HG03571 (cell line): ENCODE measurements around the gene PCIF1.
"Not testable (repeated sequence)": the region's sequence is repeated elsewhere in the genome, so short reads cannot be mapped to it uniquely, and the experiment has no call there.

Experiments
- ATAC-seq: cut with Tn5 transposase; IDR thresholded peaks from one replicate; pipeline ENCODE4 v1.9.1; 2021; ENCODE audit not compliant: unreplicated experiment

Gene PCIF1

DNA sequence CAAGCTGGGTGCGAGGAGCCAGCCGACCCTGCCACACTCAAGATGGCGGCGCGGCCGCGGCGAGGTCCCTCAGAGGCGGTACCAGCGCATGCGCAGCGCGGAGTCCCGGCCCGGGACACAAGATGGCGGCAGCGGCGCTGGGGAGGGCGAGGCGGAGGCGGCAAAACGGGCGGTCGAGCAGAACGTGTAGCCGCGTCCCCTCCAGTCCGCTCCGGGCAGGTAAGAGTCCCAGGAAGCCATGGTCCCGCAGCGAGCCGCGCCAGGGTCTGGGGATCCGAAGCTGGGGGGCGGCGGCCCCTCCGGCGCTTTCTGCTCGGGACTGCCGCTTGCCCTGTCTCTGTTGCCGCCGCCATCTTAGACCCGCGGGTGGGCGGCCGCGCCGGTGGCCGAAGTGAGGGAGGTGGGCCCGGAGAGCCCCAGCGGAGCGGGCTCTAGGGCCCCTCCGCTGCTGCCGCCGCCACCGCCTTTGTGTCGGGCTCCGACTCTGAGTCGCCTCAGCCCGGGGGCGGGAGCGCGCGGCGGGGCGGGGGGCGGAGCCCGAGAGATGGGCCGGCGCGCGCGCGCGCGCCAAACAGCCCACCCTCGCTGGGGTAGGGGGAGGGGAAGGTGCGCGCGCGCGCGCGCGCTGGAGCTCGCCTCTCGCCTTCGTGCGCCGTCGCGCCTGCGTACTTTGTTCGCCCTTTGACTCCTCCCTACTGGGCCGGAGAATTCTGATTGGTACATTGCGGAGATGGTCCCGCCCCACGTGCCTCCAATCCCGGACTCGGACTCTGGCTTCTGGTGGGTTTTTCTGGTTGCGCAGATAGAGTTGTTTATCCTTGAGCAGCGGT lies at the start of gene PCIF1:
Gene PCIF1, plus strand, starts transcription at position 98 of the 830 bp plus-strand sequence. CDS start 4,317 bp downstream, outside the sequence.
- peak; percentile 62 for ATAC-seq

DNA sequence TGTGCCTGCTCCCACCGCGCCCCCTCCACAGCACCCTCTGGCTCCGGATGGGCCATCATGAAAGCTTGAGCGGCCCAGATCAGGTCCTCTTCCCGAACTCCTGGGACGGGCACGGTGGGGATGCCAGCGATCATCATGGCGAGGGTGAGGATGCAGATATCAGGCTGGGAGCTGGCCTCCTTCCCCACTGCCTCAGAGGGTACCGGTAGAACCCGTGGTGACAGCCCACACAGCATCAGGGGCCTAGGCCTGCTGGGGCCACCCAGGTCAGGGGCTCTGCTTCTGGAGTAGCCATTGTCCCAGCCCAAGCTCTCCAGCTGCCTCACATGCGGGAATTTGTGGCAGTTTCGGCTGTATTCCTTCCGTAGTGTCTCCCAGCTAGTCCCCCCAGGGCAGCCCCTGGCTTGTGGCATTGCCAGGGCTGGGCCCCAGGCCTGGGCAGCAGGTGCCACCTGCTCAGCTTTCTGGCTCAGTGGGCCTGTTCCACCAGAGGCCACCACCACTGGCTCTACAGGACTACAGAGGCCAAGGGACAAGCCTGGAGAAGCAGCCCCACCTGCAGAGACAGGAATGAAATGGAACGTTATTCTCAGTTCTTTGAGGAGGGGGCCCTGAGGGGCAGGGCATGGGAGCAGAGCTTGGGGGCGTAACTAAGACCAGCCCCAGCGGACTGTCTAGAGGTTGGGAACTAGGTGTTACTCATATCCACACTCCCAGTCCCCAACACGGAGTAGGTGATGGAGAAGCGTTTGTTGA lies 47.7 kb upstream of the PCIF1 start:
- ATAC-seq: no peak

DNA sequence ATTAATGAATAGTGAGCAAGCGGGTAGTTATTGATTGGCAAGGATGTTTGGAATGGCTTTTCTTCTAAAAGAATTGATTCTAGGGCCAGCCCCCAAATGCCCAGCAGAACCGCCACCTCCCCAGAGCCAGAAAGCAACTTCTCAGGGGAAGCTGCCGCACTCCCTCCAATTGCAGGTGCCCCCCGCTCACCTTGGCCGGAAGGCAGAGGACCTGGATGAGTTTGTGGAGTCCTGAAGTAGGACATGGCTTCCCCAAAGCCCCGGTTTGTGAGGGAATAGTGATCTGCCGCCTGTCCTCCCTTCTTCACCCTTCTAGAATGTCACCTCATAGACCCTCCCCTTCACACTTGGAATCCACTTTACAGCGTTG lies 47.2 kb upstream of the PCIF1 start, which contains the start of gene SPATA25:
Gene SPATA25, minus strand, starts transcription at position 277 of the 370 bp plus-strand sequence. Its CDS starts 32 bp downstream, at position 245.
- ATAC-seq: no peak

DNA sequence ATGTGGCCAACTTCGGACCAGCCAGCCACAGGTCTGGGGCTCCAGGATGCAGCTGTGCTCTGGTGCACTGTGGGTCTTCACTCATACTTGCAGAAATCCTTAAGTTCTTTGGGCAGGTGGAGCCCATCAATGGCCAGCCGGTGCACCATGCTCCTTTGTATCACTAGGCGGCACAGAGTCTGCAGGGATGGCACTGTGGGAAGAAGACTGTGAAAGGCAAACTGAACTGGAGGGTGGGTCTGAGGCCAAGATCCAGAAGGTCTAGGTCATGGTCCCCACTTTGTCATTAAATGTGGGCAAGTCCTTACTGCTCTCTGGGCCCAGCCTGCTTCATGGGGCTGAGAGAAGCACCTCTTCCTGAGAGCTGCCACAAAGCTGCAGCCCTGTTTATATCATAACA lies 45.8 kb upstream of the PCIF1 start:
- no peak for ATAC-seq

DNA sequence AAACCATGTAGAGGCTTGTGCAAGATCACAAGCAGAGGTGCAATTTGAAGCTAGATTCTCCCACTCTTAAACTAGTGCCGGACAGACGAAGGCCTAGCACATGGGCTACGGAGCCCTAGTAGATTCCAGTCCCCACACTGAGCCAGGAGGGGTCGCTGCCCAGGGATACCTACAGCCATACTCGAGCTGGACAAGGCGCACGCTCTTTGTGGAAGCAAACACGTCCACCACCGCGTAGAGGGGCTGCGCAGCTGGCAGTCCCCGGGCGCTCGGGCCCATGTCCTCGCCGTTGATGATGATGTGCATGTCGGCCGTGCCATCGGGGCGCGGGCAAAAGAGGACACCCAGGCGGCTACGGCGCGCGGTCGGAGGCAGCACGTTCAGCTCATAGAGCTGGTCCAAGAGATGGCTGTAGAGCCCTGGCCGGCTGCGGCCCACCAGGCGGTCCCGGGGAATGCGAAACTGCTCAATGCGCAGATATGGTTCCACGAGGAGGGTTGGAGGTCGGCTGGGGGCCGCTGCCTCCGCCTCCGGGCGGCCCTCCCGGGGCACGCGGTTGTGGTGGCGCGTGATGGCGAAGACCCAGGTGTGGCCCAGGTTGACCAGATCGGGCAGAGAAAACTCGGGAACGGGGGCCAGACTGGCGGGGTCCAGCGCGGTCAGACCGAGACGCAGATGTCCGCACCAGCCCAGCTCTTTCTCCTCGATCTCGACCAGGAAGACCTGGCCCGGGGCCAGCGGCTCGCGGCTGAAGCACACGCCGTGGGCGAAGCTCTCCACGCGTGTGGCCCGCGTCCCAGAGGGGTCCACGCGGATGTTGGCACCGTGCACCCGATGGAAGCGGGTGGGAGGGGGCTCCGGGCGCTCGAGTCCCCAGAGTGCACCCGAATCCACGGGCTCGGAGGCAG lies 44.2 kb upstream of the PCIF1 start:
- no peak for ATAC-seq

DNA sequence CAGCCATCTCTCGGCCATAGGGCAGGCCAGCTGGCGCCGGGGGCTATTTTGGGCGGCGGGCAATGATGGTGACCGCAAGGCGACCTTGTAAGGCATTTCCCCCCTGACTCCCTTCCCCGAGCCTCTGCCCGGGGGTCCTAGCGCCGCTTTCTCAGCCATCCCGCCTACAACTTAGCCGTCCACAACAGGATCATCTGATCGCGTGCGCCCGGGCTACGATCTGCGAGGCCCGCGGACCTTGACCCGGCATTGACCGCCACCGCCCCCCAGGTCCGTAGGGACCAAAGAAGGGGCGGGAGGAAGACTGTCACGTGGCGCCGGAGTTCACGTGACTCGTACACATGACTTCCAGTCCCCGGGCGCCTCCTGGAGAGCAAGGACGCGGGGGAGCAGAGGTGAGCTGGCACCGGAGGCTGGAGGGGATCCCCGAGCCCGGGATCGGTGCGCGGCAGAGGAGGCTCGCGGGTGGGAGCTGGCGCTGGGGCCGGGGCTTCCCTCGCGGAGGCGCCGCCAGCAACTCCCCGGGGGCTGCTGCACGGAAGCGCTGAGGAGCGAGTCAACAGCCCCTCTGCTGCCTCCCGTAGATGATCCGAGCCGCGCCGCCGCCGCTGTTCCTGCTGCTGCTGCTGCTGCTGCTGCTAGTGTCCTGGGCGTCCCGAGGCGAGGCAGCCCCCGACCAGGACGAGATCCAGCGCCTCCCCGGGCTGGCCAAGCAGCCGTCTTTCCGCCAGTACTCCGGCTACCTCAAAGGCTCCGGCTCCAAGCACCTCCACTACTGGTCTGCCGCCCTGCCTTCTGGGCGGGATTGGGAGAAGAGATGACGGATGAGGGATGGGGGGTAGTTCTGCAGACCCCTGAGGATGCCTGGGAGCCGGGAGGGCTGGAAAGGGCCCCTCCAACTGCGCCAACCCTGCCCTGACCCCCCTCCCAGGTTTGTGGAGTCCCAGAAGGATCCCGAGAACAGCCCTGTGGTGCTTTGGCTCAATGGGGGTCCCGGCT lies 43.2 kb upstream of the PCIF1 start, which contains the start of the genes CTSA and NEURL2:
Gene CTSA, plus strand, starts transcription at position 351 of the 999 bp plus-strand sequence. Its CDS starts 234 bp downstream, at position 585.
Gene NEURL2, minus strand, starts transcription at position 224 of the 999 bp plus-strand sequence. Its CDS starts 217 bp downstream, at position 7.
- peak; percentile 71 for ATAC-seq

DNA sequence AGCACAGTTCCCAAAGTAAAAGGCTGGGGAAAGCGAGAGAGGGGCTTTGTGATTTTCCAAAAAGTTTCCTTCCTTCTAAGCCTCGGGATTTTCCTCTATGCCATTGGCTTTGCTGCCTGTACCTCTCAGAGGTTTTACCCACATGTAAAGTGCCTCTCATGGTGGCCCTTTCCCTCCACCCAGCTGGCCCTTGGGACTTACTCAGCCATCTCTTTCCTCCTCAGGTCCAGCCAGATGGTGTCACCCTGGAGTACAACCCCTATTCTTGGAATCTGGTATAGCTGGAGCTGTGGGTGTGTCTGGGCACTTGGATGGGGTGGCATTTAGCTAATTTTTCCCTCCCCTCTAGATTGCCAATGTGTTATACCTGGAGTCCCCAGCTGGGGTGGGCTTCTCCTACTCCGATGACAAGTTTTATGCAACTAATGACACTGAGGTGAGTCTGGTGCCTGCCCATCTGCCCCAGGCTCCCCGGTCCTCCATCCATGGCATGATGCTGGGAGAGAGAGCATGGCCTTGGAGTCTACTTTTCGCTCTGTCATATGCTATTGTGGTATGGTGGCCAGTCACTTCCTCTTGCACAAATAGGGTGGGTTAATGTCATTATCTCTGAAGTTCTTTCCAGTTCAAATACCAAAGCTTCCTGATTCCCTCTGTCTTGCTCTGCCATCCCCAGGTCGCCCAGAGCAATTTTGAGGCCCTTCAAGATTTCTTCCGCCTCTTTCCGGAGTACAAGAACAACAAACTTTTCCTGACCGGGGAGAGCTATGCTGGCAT lies 42.2 kb upstream of the PCIF1 start:
- no peak for ATAC-seq

DNA sequence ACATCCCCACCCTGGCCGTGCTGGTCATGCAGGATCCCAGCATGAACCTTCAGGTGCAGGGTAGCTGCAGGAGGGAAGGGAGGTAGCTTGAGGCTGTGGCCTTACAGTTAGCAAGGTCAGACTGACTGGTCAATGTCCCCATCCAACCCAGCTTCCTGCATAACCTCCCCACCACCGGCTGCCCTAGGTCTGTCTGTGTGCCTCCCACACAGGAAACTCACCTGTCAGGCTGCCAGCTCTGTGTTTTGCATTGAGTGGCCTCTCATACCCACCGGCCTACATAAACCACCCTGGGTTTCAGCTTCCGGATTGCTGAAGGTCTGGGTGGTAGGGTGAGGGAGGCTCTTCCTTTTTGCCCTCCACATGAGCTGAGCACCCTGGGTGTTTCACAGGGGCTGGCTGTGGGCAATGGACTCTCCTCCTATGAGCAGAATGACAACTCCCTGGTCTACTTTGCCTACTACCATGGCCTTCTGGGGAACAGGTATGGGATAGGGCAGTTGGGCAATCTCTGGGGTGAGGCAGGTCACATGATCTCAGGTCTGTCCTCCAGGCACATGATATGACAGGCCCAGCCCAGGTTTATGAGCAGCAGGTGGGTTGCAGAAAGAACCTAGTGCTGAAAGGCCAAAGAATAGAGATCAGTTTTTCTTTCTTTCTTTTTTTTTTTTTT lies 41.5 kb upstream of the PCIF1 start:
- no peak for ATAC-seq

DNA sequence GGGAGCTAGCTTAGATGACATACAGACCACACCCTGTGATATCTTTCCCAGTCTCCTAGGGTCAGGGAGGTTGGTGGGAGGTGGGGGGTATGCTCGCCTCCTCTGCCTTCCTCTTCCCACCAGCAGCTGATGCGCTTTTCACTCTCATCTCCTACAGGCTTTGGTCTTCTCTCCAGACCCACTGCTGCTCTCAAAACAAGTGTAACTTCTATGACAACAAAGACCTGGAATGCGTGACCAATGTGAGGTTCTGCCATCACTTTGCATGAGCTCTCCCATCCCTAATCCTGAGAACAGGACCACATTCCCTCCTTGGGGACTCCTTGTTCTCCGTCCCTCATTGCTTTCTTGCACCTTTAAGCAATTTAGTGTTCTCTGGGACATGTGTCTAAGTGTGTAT lies 40.7 kb upstream of the PCIF1 start:
- ATAC-seq: no peak

DNA sequence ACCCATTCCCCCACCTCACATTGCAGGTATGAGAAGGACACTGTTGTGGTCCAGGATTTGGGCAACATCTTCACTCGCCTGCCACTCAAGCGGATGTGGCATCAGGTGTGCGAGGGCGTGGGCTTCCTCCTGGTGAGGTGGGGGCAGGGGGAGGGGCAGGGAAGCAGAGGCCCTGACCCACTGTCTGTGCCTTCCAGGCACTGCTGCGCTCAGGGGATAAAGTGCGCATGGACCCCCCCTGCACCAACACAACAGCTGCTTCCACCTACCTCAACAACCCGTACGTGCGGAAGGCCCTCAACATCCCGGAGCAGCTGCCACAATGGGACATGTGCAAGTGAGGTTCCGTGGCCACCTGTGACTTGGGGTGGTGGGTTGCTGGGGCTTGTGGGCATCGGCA lies 39.7 kb upstream of the PCIF1 start:
- ATAC-seq: no peak

DNA sequence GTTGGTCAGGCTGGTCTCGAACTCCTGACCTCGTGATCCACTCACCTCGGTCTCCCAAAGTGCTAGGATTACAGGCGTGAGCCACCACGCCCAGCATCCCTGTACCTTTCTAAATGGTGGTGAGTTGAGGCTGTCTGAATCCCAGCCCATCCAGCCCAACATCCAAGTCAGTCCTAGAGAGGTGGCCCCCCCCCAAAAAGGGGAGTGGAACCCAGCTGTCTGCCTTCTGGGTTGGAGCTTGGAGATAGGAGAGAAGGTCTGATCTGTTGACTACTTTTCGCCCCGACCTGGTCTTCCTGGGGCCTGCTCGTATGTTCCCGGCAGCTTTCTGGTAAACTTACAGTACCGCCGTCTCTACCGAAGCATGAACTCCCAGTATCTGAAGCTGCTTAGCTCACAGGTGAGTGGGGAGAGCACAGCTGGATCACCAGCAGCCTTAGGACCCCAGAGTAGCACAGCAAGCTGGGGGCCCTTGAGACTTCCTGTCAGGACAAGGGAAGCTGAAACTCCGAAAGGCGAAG lies 37.8 kb upstream of the PCIF1 start:
- ATAC-seq: no peak

DNA sequence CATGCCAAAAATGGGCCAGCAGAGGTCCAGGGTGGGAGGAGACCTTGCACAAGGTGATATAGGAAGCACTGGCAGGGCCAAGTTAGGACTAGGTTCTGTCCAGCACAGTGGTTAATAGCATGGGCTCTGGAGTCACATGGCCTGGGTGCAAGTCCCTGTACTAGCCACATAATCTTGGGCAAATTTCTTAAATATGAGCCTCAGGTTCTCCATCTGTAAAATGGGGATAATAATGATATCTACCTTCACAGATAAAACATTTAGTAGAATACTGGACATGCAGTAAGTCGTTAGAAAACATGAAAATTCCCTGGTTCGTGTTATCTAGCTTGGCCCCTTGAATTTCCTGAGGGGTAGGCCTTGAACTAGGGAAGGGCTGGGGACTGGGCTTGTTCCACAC lies 37.2 kb upstream of the PCIF1 start:
- ATAC-seq: no peak

DNA sequence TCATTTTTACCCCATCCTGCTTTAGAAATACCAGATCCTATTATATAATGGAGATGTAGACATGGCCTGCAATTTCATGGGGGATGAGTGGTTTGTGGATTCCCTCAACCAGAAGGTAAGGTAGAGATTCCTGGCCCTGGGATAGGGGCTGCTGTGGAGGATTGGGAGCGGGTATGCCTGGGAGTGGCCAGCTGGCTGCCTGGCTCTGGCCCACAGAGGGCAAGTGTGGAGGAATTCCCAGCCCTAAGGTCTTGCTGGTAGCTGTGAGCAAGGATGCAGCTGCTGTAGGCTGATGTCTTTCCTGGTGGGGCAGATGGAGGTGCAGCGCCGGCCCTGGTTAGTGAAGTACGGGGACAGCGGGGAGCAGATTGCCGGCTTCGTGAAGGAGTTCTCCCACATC lies 36.8 kb upstream of the PCIF1 start:
- no peak for ATAC-seq

DNA sequence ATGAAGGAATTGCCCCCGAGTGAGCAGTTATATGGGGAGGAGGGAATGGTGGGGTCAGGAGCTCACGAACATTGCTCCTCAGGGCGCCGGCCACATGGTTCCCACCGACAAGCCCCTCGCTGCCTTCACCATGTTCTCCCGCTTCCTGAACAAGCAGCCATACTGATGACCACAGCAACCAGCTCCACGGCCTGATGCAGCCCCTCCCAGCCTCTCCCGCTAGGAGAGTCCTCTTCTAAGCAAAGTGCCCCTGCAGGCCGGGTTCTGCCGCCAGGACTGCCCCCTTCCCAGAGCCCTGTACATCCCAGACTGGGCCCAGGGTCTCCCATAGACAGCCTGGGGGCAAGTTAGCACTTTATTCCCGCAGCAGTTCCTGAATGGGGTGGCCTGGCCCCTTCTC lies 36.2 kb upstream of the PCIF1 start:
- ATAC-seq: no peak

DNA sequence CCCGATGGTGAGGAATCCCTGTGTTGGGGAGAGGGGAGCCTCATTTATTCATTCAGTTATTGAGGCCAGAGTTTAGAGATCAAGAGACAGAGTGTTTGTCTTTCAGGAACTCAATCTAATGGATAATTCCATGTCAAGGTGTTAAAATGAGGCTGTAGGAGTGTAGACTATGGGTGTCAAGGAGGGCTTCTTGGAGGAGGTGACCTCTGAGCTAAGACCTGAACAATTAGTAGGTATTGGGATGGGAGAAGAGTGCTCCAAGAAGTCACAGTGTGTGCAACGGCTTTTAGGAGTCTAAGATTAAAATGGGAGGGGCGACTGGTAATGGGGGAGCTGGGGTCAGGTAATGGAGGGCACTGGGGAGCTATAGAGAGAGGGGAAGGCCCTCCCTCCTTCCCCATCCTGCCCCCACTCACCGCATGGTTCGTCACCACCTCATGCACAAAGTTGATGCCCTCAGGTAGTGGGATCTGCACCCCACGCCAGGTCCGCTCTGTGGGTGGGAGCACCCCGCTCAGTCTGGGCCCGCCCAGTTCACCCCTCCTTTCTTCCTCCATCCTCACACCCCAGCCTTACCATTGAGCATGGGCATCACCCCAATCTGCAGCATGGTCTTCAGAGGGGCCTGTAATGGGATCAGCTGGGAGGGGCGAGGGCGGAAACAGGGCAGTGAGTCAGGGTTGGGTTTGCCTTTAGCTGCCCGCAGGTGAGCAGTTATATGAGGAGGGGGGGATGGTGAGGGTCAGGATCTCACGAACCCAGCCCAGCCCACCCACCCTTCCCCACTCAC lies 35.2 kb upstream of the PCIF1 start:
- ATAC-seq: no peak

DNA sequence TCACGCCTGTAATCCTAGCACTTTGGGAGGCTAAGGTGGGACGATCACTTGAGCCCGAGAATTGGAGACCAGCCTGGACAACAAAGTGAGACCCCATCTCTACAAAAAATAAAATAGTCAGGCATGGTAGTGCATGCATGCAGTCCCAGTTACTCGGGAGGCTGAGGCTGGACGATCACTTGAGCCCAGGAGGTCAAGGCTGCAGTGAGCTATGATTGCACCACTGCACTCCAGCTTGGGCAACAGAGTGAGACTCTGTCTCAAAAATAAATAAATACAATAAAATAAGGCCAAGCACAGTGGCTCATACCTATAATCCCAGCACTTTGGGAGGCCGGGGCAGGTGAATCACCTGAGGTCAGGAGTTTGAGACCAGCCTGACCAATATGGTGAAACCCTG lies 33.2 kb upstream of the PCIF1 start:
- ATAC-seq: not testable (repeated sequence)

DNA sequence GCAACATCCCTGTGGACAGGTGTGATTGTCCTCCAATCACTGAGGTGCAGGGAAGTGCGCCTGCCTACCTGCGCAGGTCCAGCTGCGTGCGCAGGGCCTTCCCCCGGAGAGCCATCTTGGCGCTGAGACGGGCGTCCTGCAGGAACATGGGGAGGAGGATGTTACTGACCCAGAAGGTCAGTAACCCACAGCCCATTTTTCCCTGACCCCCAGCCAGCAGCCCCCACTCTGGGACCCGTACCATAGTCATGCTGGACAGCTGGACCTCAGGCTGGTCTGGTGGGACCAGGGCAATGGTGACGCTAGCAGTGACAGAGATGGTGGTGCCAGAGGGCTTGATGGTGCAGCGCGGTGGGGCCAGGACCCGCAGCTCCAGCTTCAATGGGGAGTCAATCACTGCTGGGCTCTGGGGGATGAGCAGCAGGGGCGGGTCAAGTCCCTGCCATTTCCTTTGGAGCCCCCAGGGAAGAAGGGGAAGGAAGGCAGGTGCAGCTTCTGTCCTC lies 32.2 kb upstream of the PCIF1 start:
- ATAC-seq: no peak
